Pons (tissue), 1 donor: ENCODE data around the gene MBP.

ENCODE experiments used
- DNase-seq: peaks from one replicate; pipeline ENCODE4 v3.0.0-alpha.2; 2016; ENCODE audit warnings: low spot score

The MBP gene

DNA sequence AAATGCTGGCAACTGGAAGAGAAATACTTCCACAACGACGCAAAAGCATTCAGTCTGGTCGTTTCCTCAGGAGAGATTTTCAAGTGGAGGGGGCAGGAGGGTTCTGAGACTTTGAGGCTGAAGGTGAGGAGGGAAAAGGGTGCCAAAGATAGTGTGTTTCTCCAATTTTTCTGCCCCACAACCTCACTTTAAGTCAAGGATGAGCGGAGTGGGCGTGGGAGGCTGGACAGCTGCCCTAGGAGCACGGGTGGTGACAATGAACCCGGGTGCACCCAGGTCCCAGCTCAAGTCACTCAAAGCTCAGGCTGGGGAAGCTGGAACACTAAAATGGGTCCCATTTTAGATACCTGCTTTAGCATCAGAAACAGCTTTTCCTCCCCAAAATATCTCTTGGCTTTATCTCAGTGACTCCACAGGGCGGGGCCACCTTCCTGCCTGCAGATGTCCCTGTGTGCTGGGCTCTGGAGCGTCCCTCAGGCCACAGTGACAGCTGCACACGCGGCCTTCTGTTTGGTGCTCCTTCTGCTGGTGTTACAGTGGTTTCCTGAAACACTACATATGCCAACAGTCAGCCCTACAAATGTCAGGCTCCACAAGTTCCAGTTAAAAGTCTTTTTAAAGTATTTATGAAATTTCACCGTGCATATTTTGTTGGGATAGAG lies 1.4 kb upstream of the MBP start:
- peak; percentile 54 for DNase-seq

- no peak for DNase-seq
Observed at GRCh38 chr18:77133051-77133834, 660 bp upstream of the MBP start.

GRCh38 chr18:77131652-77132368 lies 773 bp downstream of the MBP start:
- no peak for DNase-seq

DNA sequence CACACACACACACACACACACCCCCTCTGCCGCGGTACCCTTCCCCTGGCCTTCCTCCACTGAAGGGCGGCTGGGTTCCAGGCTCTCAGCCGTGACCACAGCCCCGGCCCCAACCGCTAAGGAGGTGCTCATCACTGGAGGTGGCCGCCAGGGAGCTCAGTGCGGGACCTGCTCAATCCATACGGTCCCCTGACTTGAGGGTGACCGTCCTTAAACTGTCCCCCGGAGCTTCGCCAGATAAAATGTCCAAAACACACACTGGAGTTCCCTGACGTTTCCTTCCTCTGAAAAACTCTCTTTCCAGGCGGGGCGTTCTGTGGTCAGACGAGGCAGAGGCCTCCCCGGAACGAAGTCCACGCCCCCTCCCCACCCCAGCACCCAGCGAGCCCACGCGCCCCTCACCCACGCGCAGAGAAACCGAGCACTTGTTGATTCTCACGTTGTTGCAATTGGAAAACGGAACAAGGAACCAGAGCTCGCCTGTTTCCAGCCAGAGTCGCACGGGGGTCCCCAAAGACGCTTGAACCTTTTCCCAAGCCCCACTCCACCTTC lies 1.4 kb downstream of the MBP start:
- no peak for DNase-seq

GRCh38 chr18:77130229-77131099 lies 2.1 kb downstream of the MBP start:
- no peak for DNase-seq

- no peak for DNase-seq
Observed at GRCh38 chr18:77129150-77129551, 3.4 kb downstream of the MBP start.

DNA sequence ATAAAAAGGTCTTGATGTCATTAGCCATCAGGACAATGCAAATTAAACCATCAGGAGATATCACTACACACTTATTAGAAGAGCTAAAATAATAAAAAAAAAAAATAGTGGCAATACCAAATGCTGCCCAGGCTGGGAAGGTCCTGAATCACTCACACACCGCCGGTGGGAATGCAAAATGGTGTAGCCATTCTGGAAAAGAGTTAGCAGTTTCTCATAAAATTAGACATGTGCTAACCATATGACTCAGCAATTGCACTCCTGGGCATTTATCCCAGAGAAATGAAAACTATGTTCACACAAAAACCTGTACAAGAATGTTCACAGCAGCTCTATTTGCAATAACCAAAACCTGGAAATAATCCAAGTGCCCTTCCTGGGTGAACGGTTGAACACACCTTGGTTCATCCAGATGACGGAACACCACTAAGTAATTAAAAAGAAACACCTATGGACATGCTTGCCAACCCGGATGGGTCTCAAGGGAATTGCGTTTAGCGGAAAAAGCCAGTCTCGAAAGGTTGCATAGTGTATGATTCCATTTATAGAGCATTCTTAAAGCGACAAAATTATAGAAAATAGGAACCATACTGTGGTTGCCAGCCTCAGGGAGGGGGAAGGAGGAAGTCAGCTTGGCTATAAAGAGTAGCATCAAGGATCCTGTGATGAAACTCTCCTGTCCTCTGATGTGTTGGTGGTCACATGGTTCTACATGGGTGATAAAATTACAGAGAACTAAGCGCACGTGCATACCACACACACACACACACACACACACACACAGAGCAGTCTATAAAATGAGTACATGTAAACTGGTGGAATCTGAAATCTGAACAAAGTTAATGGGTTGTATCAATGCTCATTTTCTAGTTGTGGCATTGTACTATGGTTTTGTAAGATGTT lies 4.6 kb downstream of the MBP start:
- DNase-seq = peak; percentile 67

DNA sequence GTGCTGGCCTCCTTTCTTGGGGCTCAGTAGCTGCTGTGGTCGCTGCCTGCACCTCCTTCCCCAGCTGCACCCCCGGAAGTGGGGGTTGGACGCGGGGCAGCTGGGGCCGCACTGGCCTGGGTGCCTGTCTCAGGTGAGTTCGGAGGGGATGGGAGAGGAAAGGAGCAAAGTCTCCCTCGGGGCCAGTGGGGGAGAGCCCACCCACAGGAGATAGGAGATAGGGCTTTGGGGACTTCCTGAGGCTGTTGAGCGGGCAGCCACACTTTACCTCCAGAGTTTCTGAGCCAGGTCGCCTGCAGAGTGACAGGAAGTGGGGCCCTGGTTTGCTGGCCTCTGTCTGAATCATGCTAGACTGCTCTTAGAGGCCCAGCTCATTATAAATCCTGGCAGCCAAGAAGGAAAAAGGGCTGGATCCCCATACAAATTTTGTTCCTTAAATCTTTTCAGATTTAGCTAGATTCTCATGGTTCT lies 8.1 kb downstream of the MBP start:
- DNase-seq = no peak

DNA sequence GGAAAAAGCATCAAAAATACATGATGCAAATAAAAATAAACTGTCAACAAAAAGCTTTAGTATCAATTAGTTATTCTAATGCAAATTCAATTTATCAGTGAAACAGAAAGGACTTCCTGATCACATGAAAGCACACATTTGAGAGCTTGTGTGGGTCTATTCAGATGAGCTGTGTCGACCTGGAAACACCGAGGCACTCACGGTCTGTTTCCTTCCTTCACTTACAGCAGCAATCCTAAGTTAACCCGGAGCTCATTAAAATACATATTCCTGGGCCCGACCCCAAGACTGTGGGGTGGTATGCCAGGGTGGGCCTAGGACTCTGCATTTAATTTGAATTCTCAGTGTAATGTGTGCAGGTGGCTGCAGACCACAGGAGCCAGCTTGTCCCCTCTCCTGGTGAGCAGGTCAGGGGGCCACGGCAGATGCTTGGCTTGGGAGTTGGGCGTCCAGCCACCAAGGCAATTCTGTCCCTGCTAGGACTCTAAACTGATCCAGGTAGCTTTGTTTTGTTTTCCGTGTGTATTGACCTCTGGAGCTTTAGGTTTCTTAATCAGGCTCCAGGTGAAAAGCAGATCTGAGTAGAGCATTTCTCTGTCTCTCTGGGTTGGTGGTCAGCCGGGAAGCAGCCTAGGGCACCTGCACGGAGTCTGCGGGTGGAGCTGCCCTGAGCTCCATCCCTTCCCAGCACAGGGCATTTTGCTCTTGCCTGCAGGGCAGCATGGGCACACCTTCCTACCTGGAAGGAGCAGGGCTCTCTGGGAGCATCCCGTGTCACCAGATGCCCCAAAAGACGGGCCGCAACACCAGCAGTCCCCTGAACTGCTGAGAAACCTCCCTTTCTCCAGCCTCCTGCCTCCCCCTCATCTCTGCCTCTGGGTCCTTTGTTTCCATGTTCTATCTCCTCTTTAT lies 9.0 kb downstream of the MBP start:
- DNase-seq = no peak

- no peak for DNase-seq
Observed at GRCh38 chr18:77121523-77121922, 11.1 kb downstream of the MBP start.

- no peak for DNase-seq
Observed at GRCh38 chr18:77119851-77120491, 12.6 kb downstream of the MBP start.

- no peak for DNase-seq
Observed at GRCh38 chr18:77119101-77119850, 13.3 kb downstream of the MBP start.

DNA sequence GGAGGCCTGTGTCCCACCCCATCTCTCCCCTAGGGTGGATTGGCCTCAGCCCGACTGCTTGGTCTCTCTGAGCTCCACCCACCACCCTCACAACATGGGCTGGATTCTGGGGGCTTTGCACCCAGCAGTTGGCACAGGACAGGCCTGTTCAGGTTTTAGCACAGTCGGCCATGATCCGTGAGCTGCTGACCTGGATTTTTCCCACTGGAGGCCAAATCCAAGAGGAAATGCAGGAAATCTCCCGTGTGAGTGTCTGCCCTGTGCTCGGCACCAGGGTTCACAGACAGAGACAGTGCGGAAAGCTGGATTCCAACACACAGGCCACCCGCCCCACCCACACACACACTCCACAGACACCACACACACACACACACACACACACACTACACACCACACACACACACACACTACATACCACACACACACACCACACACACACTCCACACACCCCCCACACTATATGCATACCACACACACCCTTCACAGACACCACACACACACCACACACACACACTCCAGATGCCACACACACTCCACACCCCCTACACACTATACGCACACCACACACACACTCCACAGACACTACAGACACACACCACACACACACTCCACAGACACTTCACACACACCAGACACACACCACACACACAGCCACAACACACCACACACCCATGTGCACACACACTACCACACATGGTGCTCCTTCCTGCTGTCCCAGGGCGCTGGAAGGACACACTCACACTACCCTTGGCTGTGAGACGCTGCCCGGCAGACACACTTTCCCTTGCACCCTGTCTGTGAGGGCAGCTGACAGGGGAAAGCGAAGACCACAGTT lies 14.1 kb downstream of the MBP start:
- DNase-seq = no peak

DNA sequence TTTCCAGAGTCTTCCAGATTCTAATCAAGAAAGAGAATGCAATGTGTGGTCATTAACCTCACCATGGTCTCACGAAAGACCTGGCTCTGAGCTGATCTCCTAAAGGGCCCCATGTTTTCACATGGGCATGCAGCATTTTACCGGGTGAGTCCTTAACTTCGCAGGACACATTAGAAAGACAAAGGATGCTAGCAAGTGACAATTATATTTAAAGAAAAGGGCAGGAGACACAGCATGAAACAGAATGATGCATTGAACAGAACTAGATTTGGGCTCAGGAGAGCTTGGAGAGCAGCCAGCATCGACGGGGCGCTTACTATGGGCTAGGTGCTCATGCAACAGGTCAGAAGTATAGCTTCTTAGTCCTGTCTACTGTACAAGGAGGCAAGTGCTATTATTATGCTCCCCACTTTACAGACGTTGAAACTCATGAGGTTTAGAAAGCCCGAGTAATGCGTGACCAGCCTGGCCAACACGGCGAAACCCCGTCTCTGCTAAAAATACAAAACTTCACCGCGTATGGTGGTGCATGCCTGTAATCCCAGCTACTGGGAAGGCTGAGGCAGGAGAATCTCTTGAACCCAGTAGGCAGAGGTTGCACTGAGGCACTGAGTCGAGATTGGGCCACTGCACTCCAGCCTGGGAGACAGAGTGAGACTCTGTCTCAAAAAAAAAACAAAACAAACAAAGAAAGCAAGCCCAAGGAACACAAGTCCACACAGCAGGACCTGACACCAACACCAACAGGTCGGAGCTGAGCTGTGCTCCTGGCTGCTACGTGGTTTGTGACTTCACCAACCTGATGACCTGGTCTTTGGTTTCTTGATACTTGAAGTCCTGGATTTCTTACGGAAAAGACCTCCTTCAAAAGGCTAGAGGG lies 16.1 kb downstream of the MBP start:
- no peak for DNase-seq

GRCh38 chr18:77115192-77115953 lies 17.2 kb downstream of the MBP start:
- no peak for DNase-seq
